Fibroblast of the aortic adventitia (primary cell): Measurements from ENCODE around the gene GPR153. TPM values are rescaled to one million over a fixed set of nuclear protein-coding genes. Genes with fewer than 3 reads are reported as not detected.
A peak's percentile ranks its signal among the peaks of the same experiment; 100 is the strongest.

Experiments used
- DNase-seq: peaks from one replicate; pipeline ENCODE4 v3.0.0-alpha.2; 2010; ENCODE audit warnings: low read depth
- H3K4me3 ChIP-seq: 2 replicates; pipeline ENCODE4 v1.5.1; 2011; ENCODE audit warnings: low read depth, mild to moderate bottlenecking, control low read depth, low read length, moderate library complexity
- total RNA-seq: library from RNA; depleted of rRNA; stranded (reverse); fragments of >200 nt; gene quantifications from 2 replicates; pipeline ENCODE4 v1.2.3, GENCODE V29; 2012; ENCODE audit warnings: low replicate concordance
- TF ChIP-seq, protein P1 (sequence below): IDR thresholded peaks from 2 replicates; pipeline ENCODE4 v1.5.1; 2011; ENCODE audit warnings: mild to moderate bottlenecking, low read length, control low read depth, inconsistent platforms; ENCODE audit not compliant: insufficient read depth

The GPR153 gene
- total RNA-seq, 1 donor = 9.9 TPM

GRCh38 chr1:6197746-6198427, 63.0 kb downstream of the GPR153 start:
- peak overlapping the region; percentile 95 for H3K4me3 ChIP-seq
- DNase-seq = no peak
- TF ChIP-seq, protein P1, sequence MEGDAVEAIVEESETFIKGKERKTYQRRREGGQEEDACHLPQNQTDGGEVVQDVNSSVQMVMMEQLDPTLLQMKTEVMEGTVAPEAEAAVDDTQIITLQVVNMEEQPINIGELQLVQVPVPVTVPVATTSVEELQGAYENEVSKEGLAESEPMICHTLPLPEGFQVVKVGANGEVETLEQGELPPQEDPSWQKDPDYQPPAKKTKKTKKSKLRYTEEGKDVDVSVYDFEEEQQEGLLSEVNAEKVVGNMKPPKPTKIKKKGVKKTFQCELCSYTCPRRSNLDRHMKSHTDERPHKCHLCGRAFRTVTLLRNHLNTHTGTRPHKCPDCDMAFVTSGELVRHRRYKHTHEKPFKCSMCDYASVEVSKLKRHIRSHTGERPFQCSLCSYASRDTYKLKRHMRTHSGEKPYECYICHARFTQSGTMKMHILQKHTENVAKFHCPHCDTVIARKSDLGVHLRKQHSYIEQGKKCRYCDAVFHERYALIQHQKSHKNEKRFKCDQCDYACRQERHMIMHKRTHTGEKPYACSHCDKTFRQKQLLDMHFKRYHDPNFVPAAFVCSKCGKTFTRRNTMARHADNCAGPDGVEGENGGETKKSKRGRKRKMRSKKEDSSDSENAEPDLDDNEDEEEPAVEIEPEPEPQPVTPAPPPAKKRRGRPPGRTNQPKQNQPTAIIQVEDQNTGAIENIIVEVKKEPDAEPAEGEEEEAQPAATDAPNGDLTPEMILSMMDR = no peak

Other genes with a start within 250 kb of the GPR153 start
- 4.0 and 9.1 TPM in 2 replicates for gene KCNAB2, start 215.2 kb downstream of the GPR153 start, total RNA-seq
- 0.08 and 0.09 TPM in 2 replicates for gene CHD5, start 80.8 kb downstream of the GPR153 start, total RNA-seq
- 169 and 279 TPM in 2 replicates for gene RPL22, start 61.5 kb downstream of the GPR153 start, total RNA-seq
- gene RNF207, start 55.0 kb downstream of the GPR153 start, total RNA-seq = 7.8 and 42.6 TPM in 2 replicates
- 53.5 and 99.1 TPM in 2 replicates for gene ICMT, start 25.1 kb downstream of the GPR153 start, total RNA-seq
- not detected in 2 replicates for gene HES3, start 16.9 kb downstream of the GPR153 start, total RNA-seq
- gene ACOT7, start 132.7 kb upstream of the GPR153 start, total RNA-seq = 4.8 and 16.0 TPM in 2 replicates
- 0.09 and 0.65 TPM in 2 replicates for gene HES2, start 158.8 kb upstream of the GPR153 start, total RNA-seq
- not detected in 2 replicates for gene ESPN, start 163.7 kb upstream of the GPR153 start, total RNA-seq
- gene TNFRSF25, start 205.1 kb upstream of the GPR153 start, total RNA-seq = 2.0 and 4.4 TPM in 2 replicates
- 3.8 and 5.1 TPM in 2 replicates for gene PLEKHG5, start 230.6 kb upstream of the GPR153 start, total RNA-seq